A673 (cell line): ENCODE results near the gene BEST2. TPM values are rescaled to one million over a fixed set of nuclear protein-coding genes. Genes with fewer than 3 reads are reported as not detected.

Source experiments
- BruUV-seq: library from RNA; stranded (reverse); fragments of 400-500 nt; replicated peaks from 2 replicates; lab custom pipeline; 2021; lab: Mats Ljungman, UMichigan
- CTCF ChIA-PET: fragments of 300-600 bp; sonication (Branson Sonifier 250); formaldehyde crosslinking; loops from one replicate; lab custom pipeline; 2022; ENCODE audit warnings: antibody characterized with exemption; lab: Charles Lee
- POLR2A ChIA-PET: fragments of 300-600 bp; sonication (Branson Sonifier 250); formaldehyde crosslinking; loops from one replicate; lab custom pipeline; 2022; ENCODE audit warnings: antibody characterized with exemption; ENCODE audit not compliant: low non-redundant PET; lab: Charles Lee
- DNase-seq: peaks from one replicate; pipeline ENCODE4 v3.0.0-alpha.2; 2015; ENCODE audit warnings: low spot score
- H3K27ac ChIP-seq: fragments of 200-600 bp; sonication (generic); 2 replicates; pipeline ENCODE4 v1.5.1; 2016; ENCODE audit warnings: mixed run types, low read depth, mild to moderate bottlenecking, mixed read lengths, antibody characterized with exemption, low read length; ENCODE audit not compliant: poor library complexity, severe bottlenecking
- H3K27me3 ChIP-seq: fragments of 200-600 bp; sonication (generic); replicated peaks from 2 replicates; pipeline ENCODE4 v1.6.1; 2017; ENCODE audit warnings: mixed run types, low read depth, mild to moderate bottlenecking, mixed read lengths, antibody characterized with exemption, low read length; ENCODE audit not compliant: insufficient read depth, poor library complexity
- H3K36me3 ChIP-seq: fragments of 200-600 bp; sonication (generic); 2 replicates; pipeline ENCODE4 v1.6.1; 2016; ENCODE audit warnings: mixed run types, mild to moderate bottlenecking, mixed read lengths, antibody characterized with exemption, low read length; ENCODE audit not compliant: insufficient read depth, poor library complexity, severe bottlenecking
- H3K4me1 ChIP-seq: fragments of 200-600 bp; sonication (generic); 2 replicates; pipeline ENCODE4 v1.6.1; 2017; ENCODE audit warnings: mixed run types, mild to moderate bottlenecking, mixed read lengths, antibody characterized with exemption, low read length; ENCODE audit not compliant: insufficient read depth, poor library complexity, severe bottlenecking
- H3K4me3 ChIP-seq: fragments of 200-600 bp; sonication (generic); 2 replicates; pipeline ENCODE4 v1.5.1; 2016; ENCODE audit warnings: low read depth, mixed run types, mild to moderate bottlenecking, mixed read lengths, low read length; ENCODE audit not compliant: poor library complexity, severe bottlenecking
- H3K9me3 ChIP-seq: fragments of 200-600 bp; sonication (generic); 2 replicates; pipeline ENCODE4 v1.6.1; 2016; ENCODE audit warnings: mixed run types, low read depth, mild to moderate bottlenecking, mixed read lengths, antibody characterized with exemption, low read length; ENCODE audit not compliant: poor library complexity, severe bottlenecking
- CTCF ChIP-seq: fragments of 300-800, 200-600 bp; sonication (generic); conservative IDR thresholded peaks from 2 replicates; pipeline ENCODE4 v1.5.1; 2017; ENCODE audit warnings: low read depth, mild to moderate bottlenecking, antibody characterized with exemption, low read length, moderate library complexity, mixed read lengths
- EZH2 ChIP-seq: fragments of 200-600 bp; sonication (generic); IDR thresholded peaks from 2 replicates; pipeline ENCODE4 v1.6.1; 2017; ENCODE audit warnings: borderline replicate concordance, low read depth, mild to moderate bottlenecking, mixed read lengths, antibody characterized with exemption, low read length; ENCODE audit not compliant: poor library complexity, severe bottlenecking
- intact Hi-C: fragments of 100-400 bp; cut with micrococcal nuclease; formaldehyde crosslinking; loops from one replicate; pipeline ENCODE4 v1.10.0; 2022; ENCODE audit not compliant: unreplicated experiment
- total RNA-seq: library from RNA; stranded (reverse); gene quantifications from 2 replicates; pipeline ENCODE4 v1.2.3, GENCODE V29; 2021

BEST2 gene
- total RNA-seq, 1 experiment from 2014 or later, result not detected

GRCh38 chr19:12782174-12782423 is 30.5 kb downstream of the BEST2 start:
- Histone ChIP-seq H3K9me3 (no peaks in the 10 kb centered on the region), H3K27ac (peak overlapping the region; percentile 96)
- POLR2A ChIA-PET, result no interaction called here

GRCh38 chr19:12782424-12783290 is 31.1 kb downstream of the BEST2 start:
- no peaks in the 10 kb centered on the region for H3K36me3 ChIP-seq
- peak overlapping the region; percentile 57 for H3K4me3 ChIP-seq
- ChIA-PET POLR2A (no interaction called here), CTCF (interaction anchor here (0.5 to 1.0 kb wide), 4 partner anchors 15 to 64 kb away, joined by 3 to 5 read pairs (median 4); no protein-coding TSS in a partner anchor)
- H3K27me3 ChIP-seq, result no peaks in the 10 kb centered on the region
- H3K27ac ChIP-seq, result peak overlapping the region; percentile 96
- BruUV-seq, result no TSS peak
- H3K9me3 ChIP-seq, result no peaks in the 10 kb centered on the region
- H3K4me1 ChIP-seq, result peaks cover 49% of the 10 kb centered on the region
- TF ChIP-seq CTCF (0 out of 2 replicates have a peak, but pooled peaks have one; percentile 33), EZH2 (no peak)
- DNase-seq, result peak; percentile 86
- intact Hi-C loops, result no loop called here

More at GRCh38 chr19:12782174-12782423, 30.5 kb downstream of the BEST2 start:
- DNase-seq, result no peak
- BruUV-seq, result no TSS peak
- Histone ChIP-seq H3K36me3 (no peaks in the 10 kb centered on the region), H3K4me1 (peaks cover 49% of the 10 kb centered on the region), H3K4me3 (peak overlapping the region; percentile 57), H3K27me3 (no peaks in the 10 kb centered on the region)
- CTCF ChIA-PET, result interaction anchor here (0.6 to 1.0 kb wide), 3 partner anchors 15 to 22 kb away, joined by 3 to 5 read pairs (median 3); no protein-coding TSS in a partner anchor
- no peak for TF ChIP-seq EZH2
- TF ChIP-seq CTCF, result no peak
- intact Hi-C loops, result no loop called here

- H3K4me1 ChIP-seq, result peaks cover 51% of the 10 kb centered on the region
- DNase-seq, result no peak
- no peaks in the 10 kb centered on the region for H3K9me3 ChIP-seq
- POLR2A ChIA-PET, result no interaction called here
- peak overlapping the region; percentile 96 for H3K27ac ChIP-seq
- no peaks in the 10 kb centered on the region for H3K27me3 ChIP-seq
- BruUV-seq, result no TSS peak
- no peaks in the 10 kb centered on the region for H3K36me3 ChIP-seq
- CTCF ChIA-PET, result interaction anchor here (0.5 to 1.0 kb wide), 2 partner anchors 17 to 63 kb away, joined by 3 to 5 read pairs; no protein-coding TSS in a partner anchor
- TF ChIP-seq EZH2, result no peak
- TF ChIP-seq CTCF, result no peak
- intact Hi-C loops, result no loop called here
- peak overlapping the region; percentile 57 for H3K4me3 ChIP-seq
Observed at GRCh38 chr19:12783291-12783848, 31.8 kb downstream of the BEST2 start.
